Fibroblast of skin of scalp (primary cell): ENCODE measurements around the gene EIF2S3. TPM values are rescaled to one million over a fixed set of nuclear protein-coding genes. Genes with fewer than 3 reads are reported as not detected.
"Not testable (repeated sequence)": the region's sequence is repeated elsewhere in the genome, so short reads cannot be mapped to it uniquely, and the experiment has no call there.

Experiments
- DNase-seq: peaks from one replicate; pipeline ENCODE4 v3.0.0-alpha.2; 2013
- polyA plus RNA-seq, 2 experiments: library from polyadenylated mRNA; unstranded; fragments of 120-200 nt; gene quantifications; one replicate each; pipeline ENCODE4 v1.2.1, GENCODE V29; 2013; ENCODE audit not compliant: insufficient read length in 2 of 2

Gene EIF2S3
- polyA plus RNA-seq (2013, experiment 1 of 2; ENCODE audit: insufficient read length), result 125 TPM
- 132 TPM for polyA plus RNA-seq (2013, experiment 2 of 2; ENCODE audit: insufficient read length)

DNA sequence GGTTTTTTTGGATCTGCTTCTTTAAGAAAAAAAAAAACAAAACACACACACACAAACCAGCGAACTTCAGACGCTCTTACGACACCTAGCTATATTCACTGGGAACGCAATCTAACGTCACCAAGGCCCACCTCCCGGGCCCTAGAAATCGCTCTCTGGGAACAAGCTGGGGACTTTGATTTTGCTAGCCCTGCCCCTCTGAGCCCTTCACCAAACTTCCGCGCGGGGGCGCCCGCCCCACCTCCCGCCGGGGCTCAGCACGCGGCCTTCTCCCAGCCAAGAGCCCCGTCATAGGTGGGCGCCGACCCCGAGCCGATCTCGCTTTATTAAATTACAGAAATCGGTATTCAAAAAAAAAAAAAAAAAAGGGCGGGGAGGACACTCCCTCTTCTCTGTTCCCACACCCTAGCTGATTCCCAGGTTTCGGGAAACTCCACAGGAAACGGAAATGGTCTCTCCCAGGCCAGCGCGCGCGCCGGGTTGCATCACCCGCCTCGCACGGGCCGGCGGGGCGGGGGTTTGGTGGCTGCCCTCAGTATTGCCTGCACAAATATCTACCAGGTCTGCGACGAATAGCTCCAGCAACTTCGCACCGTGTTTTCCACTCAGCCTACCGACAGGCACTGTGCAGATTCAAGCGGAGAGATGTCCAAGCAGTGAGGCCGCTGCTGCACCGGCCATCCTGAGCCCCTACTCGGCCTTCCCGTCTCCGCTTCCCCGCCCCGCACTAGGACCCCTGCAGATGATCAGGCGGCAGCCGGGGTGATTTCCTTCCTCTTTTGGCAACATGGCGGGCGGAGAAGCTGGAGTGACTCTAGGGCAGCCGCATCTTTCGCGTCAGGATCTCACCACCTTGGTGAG is at the start of gene EIF2S3:
Gene EIF2S3 (plus strand): TSS at position 775 of the 861 bp plus-strand sequence. CDS start 13 bp downstream, at position 788.
- DNase-seq, result peak; percentile 96

DNA sequence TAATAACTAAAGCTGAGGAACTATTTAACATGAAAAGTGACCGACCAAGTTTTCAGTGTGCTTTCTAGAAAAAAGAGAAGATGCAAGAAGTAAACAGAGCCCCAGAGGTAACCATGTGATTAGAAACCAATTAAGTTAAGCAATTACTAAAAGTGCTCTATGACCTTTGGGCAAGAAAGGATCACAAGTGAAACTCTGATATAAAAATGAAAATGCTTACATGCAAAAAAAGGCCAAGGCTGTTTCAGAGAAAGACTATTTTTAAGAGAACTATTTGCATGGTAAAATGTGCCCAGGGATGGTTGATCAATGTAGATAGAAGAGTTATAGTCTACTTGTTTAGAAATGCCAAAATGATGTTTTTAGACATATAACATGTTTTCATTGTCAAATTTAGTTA is 49.7 kb upstream of the EIF2S3 start:
- DNase-seq, result no peak

DNA sequence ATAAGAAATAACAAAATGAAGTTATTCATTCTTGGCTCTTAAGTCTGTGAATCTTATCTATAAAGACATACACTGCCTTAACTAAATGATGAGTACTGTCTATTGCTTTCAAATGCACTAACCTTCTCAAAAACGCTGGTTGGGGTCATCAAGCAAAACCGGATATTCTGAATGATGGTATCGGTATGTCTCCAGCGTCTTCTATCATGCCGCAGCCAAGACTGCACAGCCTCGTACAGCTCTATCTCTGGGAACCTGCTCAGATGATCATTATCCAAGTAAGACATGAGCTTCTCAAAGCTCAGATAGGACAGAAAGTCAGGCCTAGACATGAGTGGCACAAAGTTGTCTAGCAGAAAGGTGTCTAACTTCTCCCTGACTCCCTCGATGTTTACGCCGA is 48.9 kb upstream of the EIF2S3 start:
- no peak for DNase-seq

DNA sequence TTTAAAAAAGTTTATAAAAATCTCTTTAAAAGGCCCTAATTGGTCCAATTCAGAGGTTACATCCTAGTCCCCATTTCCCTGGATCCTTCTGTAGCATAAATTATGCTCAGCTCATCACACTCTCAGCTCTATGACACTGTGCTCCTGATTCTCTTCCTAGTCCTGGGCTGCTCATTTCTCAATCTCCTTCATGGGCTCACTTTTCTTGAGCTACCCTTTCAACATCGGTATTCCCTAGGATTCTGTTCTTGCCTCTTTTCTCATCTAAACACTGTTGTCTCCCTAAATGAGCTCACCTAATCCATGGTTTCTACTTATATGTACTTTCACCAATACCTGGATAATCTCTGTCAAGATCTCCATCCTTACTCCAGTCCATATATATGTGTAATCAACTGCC is 42.5 kb upstream of the EIF2S3 start:
- no peak for DNase-seq

DNA sequence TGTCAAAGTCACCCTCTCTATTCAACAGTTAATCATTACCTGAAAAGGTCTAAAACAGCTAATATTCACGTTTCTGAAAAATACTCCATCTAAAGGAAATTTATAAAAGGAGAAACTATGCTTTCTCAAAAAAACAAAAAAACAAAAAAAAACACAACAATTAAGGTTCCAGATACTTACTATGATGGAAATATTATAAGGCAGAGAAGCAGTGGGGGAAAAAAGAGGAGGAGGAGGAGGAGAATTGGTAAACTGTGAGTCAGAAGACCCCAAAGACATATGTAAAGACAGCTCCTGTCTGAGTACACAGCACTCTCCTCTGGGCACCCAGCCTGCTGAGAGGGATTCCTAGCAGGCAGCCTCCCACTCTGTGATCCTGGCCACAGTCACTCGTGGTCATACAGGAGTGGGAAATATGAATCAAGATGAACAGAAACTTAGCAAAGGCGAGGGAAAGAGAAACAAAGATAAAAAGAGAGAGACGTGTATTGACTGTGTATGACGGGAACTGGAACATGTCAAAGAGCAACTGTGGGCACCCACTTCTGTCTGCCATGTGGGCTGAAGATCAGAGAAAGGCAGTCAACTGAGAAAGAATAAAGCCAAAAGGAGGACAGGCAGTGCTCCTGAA is 40.3 kb upstream of the EIF2S3 start:
- no peak for DNase-seq

DNA sequence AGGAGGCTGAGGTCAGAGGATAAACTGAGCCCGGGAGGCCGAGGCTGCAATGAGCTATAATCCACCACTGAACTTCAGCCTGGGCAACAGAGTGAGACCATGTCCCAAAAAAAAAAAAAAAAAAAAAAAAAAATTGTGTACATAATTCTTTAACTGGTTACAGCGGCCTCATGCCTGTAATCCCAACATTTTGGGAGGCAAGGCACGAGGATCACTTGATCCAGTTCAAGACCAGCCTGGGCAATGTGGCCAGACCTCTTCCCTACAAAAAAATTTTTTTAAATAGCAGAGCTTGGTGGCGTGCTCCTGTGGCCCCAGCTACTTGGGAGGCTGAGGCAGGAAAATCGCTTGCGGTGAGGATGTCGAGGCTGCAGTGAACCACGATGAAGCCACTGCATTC is 37.1 kb upstream of the EIF2S3 start:
- DNase-seq, result no peak

DNA sequence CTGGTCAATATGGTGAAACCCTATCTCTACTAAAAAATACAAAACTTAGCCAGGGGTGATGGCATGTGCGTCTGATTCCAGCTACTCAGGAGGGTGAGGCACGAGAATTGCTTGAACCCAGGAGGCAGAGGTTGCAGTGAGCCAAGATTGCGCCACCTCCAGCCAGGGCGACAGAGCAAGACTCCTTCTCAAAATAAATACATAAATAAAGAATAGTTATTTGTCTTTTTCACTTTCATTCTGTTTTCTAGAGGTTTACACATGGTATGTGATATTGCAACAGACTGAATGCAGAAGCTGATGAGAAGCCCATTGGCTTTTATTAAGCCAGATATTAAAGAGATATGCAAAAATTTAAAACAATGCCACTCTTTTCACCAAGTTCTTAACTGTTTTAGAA is 35.9 kb upstream of the EIF2S3 start:
- no peak for DNase-seq

DNA sequence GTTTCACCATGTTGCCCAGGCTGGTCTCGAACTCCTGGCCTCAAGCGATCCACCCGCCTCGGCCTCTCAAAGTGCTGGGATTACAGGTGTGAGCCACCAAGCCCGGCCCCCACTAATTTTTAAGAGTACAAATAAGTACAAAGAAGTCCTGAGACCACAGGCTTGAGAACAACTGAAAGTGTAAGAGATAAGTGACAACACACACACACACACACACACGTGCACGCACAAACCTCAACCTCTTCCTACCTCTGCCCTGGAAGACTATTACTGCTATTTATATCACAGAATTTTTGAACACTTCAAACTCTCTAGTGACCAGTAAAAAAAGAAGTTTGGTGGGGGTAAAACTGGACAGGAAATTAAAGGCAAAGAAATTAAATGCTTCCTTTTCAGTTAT is 35.3 kb upstream of the EIF2S3 start:
- DNase-seq, result no peak

DNA sequence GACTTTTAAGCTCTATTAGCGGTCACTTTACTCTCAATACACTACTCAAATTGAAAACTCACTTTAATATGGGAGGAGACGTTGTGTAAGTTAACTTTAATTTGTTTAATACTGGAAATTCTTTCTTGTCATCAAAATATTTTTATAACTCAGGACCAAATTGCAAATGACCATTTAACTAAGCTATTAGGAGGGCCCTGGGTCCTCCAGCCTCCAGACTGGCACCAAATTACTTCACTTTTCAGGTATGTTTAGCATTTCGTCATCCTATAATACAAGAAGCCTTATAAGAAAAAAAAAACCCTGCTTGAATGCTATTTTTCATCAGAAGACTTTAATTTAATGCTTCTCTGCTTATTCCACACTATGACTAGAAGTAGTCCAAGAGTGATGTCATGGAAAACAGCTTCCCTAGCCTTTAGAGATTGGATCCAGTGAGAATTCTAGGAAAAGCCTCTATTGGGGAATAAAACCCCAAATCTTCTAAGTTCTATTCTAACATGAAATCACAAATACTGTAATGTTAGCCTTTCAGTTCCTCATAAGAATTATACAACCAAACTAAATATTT is 34.4 kb upstream of the EIF2S3 start:
- peak; percentile 11 for DNase-seq

DNA sequence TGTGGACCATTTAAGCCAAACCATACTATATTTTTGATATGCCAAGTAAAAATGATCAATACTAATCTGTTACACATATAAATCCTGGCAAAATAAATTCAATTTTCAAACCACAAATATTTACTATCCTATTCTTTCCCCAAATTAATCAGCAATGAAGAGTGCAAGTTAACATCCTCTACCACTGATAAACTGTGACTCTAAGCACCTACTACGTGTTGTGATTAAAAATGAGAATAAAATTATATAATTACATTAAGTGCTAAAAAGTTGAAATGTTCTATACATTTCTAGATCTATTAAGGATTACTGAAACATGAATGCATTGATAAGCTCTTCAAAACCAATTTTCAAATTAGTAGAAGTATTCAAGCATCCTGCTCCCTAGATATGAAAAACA is 31.2 kb upstream of the EIF2S3 start:
- DNase-seq, result no peak

DNA sequence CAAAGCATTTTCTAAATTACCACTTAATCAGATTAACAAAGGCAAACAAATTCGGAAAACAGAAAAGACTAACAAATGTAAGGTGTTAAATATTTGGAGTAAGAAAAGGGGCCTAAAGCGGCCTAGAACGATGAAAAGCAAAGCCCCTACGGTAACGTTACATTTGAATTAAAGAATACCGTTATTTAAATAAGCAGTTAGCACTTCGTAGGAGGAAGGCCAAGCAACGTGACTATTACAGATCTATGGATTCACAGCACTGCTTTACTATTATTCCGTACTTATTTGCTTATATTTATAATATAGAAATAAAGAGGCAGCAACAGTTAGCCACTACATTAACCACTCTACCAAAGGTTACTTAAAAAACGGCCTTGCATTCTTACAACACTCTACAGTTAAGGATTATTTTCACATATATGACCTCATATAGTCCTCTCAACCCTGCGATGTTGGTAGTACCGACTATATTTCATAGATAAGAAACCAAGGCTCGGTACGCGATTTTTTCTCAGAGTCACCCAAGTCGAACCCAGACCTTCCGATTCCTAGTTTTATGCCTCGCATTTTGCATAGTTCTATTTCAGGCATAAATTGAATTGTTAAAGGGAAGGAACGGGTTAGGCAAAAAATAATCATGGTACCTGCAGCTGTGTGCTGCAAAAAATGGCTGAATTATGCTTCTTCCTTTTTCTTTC is 30.6 kb upstream of the EIF2S3 start:
- DNase-seq, result no peak

DNA sequence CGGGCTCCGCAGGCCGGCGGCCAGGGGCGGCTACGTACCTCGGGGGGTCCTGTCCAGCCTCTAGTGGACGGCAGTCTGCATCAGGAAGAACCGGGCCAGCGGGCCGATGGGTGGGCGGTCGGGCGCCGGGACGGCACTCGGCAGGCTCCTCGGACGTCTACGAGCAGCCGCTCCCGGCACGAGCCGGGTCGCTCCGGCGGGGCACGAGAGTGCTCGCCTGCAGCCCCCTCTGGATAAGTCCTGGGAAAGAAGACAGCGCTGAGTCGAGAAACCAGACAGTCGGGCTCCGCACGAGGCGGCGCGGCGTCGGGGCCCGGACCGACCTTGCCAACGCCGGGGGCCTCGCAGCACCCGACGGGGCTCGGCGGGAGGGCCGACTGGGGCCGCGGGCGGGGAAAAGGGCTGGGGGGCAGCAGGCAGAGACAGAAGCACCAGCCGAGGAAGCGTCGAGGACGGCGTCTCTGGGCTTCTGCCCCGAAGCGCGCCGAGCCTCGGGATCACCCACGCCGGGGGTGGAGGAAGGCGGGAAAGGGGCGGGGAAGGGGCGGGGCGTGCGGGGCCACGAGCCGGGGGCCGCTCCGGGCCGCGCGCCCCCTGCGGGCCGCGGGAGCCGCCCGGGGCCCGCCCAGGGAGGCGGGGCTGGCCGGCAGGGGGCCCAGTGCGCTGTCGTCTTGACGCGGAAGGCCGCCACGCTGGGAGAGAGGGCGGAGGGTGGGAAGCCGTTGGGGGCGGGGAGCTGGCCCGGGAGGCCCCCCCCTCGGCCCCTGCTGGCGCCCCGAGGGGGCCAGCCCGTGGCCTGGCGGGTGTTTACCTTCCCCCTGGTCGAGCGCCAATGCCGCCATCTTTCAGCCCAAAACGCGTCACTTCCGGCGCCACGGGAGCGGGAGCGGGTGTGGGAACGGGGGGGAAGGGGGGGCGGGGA is 29.7 kb upstream of the EIF2S3 start:
- peak; percentile 96 for DNase-seq

DNA sequence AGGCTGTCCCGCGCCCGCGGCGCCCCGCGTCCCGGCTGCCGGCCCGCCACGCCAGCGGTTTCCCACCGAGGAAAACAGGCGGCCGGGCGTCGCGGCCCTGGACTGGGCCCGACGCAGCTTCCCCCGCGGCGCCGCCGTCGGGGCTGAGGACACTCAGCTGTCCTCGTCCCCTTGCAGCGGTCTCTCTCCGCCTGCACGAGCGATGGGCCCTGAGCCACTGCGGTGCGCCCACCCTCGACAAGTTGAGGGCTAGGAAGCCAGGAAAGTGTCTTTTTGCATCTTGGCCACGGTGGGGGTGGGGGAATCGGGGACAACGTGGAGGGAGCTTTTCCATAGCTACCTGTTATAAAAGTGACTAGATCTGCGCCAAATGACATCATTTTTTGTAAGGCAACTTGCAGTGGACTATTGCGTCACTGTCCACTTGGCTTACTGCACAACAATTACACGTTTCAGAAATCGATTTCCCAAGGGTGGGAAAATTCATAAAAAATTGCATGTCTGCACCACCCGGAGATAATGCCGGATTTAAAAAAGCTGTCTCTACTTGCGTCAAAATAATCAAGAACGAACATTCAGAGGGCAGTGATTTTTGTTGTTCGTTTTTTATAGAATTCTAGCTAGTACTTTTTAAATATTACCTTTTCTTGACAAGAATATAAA is 28.9 kb upstream of the EIF2S3 start:
- DNase-seq, result peak; percentile 54

DNA sequence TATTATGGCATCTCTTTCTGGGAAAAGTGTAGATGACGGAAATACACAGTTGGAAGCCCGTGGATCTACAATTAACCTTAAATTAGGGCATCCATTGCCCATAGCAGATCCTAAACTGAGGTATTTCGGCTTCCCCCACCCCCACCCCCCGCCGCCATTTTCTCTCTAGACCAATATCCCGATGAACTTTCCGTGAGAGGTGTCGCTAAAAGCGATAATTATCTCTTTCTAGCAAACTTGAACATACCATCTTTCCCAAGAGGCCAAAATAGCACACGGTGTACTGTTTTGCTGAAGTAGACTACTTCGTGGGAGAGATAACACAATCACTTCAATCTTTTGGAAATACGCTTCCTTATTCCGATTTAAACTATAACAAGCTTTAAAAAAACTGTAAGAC is 28.3 kb upstream of the EIF2S3 start:
- DNase-seq, result peak; percentile 18

DNA sequence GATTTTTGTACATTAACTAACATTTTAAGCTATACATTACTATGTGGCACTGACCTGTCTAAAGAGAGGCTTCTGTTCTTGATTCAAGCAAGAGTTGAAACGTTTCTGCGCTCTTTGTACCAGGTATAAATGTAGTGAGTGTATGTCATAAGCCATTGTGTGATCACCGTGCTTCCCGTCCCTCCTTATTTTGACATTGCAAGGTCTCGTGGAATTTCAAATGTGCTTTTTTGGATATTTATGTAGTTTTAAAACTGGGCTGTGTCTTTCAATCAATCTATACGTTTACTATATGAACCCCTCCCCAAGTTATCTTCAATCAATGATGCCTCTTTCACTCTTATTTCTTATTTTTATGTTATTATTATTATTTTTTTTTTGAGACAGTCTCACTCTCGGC is 27.7 kb upstream of the EIF2S3 start, which contains the start of gene KLHL15:
Gene KLHL15 (minus strand): TSS at position 101 of the 400 bp plus-strand sequence. CDS start 20,493 bp downstream, outside the sequence.
- no peak for DNase-seq

DNA sequence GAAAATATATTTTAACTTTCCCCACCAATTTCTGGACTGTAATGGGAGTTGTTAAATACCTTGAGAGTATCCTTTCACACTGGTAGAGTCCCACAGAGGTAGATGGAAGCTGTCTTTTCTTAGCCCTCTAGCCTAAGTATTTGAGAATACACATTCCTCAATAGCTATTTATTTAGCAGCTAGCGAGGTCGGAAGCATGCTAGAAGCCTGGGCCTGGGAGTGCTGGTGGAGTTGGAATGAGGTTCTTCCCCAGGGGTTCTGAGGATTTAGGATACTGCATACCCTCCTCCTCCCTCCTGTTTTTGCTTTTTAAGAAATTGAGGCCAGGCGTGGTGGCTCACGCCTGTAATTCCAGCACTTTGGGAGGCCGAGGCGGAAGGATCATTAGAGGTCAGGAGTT is 26.8 kb upstream of the EIF2S3 start:
- DNase-seq, result no peak

DNA sequence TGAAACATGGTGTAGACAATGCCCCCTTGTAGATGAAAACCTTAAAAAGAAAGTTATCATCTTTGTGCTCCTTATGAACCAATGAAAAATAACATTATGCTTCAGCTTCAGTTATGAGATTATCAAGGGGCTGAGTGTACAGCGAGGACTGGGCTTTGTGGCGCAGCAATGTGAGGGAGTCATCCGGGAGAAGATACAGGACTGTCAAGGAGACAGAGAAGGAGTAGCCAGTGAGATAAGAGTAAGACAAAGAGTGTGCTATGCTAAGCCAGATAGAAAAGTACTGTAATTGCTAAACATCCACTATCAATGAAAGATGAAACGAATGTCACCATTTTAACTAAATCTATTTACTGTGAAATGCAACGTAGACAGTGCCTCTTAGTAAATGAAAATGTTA is 24.2 kb upstream of the EIF2S3 start:
- no peak for DNase-seq

DNA sequence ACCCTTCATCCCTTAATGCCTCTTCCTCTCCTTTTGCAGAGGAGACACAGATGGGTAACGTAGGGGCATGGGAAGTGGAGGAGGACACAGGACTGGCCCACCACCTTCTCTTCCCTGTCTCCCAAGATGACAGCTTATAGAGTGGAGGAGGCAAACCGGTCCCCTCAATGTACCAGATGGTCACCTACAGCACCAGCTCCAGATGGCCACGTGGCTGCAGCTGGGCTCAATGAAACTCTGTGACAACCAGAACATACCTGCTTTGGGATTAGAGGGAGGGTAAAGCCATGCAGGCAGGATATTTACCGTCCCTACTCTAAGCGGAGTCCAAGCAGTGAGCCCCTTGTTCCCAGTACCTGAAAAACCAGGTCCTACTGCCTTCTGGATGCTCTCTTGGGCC is 20.3 kb upstream of the EIF2S3 start:
- DNase-seq, result no peak

DNA sequence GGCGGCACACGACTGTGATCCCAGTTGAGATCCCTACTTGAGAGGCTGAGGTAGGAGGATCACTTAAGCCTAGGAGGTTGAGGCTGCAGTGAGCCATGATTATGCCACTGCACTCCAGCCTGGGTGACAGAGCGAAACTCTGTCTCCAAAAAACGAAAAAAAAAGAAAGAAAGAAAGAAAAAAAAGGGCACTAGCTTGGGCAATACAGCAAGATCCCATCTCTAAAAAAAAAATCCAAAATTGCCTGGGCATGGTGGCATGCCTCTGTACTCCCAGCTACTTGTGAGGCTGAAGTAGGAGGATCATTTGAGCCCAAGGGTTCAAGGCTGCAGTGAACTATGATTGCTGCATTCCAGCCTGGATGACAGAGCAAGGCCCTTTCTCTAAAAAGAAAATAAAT is 17.0 kb upstream of the EIF2S3 start:
- DNase-seq, result no peak

DNA sequence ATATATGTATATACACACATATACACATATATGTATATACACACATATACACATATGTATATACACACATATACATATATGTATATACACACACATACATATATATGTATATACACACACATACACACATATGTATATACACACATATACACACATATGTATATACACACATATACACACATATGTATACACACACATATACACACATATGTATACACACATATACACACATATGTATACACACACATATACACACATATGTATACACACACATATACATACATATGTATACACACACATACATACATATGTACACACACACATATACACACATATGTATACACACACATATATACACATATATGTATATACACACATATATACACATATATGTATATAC is 8.7 kb upstream of the EIF2S3 start:
- DNase-seq, result not testable (repeated sequence)

DNA sequence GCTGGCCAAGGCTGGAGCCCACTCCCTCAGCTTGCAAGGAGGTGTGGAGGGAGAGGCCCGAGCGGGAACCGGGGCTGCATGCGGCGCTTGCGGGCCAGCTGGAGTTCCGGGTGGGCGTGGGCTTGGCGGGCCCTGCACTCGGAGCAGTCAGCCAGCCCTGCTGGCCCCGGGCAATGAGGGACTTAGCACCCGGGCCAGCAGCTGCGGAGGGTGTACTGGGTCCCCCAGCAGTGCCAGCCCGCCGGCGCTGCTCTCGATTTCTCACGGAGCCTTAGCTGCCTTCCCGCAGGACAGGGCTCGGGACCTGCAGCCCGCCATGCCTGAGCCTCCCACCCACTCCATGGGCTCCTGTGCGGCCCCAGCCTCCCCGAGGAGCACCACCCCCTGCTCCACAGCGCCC is 5.1 kb upstream of the EIF2S3 start:
- DNase-seq, result not testable (repeated sequence)
